GM21786 (cell line): Measurements from ENCODE around the gene MCF2L.

ENCODE experiments used
- ATAC-seq: cut with Tn5 transposase; IDR thresholded peaks from one replicate; pipeline ENCODE4 v1.9.1; 2021; ENCODE audit not compliant: unreplicated experiment

The MCF2L gene

GRCh38 chr13:112963641-112964040 lies 5.4 kb upstream of the MCF2L start:
- ATAC-seq, result no peak

GRCh38 chr13:112964971-112965492 lies 4.0 kb upstream of the MCF2L start:
- no peak for ATAC-seq

- ATAC-seq, result no peak
Measured at GRCh38 chr13:112965573-112966115, 3.4 kb upstream of the MCF2L start.

GRCh38 chr13:112966776-112967175 lies 2.2 kb upstream of the MCF2L start:
- no peak for ATAC-seq

- no peak for ATAC-seq
Measured at GRCh38 chr13:112967686-112968379, 1.2 kb upstream of the MCF2L start.

- no peak for ATAC-seq
Measured at GRCh38 chr13:112968380-112968909, 569 bp upstream of the MCF2L start.

GRCh38 chr13:112969692-112970338 lies 801 bp downstream of the MCF2L start:
- no peak for ATAC-seq

GRCh38 chr13:112970552-112971287 lies 1.7 kb downstream of the MCF2L start:
- no peak for ATAC-seq

GRCh38 chr13:112971288-112971643 lies 2.3 kb downstream of the MCF2L start:
- no peak for ATAC-seq

- ATAC-seq, result no peak
Measured at GRCh38 chr13:112972258-112972657, 3.2 kb downstream of the MCF2L start.

- no peak for ATAC-seq
Measured at GRCh38 chr13:112972867-112973576, 4.0 kb downstream of the MCF2L start.

GRCh38 chr13:112973577-112973951 lies 4.5 kb downstream of the MCF2L start:
- no peak for ATAC-seq

- no peak for ATAC-seq
Measured at GRCh38 chr13:112974125-112974524, 5.1 kb downstream of the MCF2L start.

- no peak for ATAC-seq
Measured at GRCh38 chr13:112974671-112975070, 5.7 kb downstream of the MCF2L start.

GRCh38 chr13:112975401-112975939 lies 6.5 kb downstream of the MCF2L start:
- ATAC-seq, result no peak

- ATAC-seq, result no peak
Measured at GRCh38 chr13:112976526-112976925, 7.5 kb downstream of the MCF2L start.

- ATAC-seq, result no peak
Measured at GRCh38 chr13:112977091-112977490, 8.1 kb downstream of the MCF2L start.

- ATAC-seq, result no peak
Measured at GRCh38 chr13:112977525-112977924, 8.5 kb downstream of the MCF2L start.

- no peak for ATAC-seq
Measured at GRCh38 chr13:112978561-112979405, 9.8 kb downstream of the MCF2L start.
